SU-DHL-6 (cell line): ENCODE data around the gene PMEPA1.

Experiments
- H2AFZ ChIP-seq: fragments of 200-600 bp; sonication (generic); 2 replicates; pipeline ENCODE4 v1.6.1; 2014; ENCODE audit warnings: low read depth, mild to moderate bottlenecking, moderate library complexity, mixed read lengths, antibody characterized with exemption, low read length; ENCODE audit not compliant: severe bottlenecking
- H3F3A ChIP-seq: fragments of 200-600 bp; shearing (Covaris generic); 2 replicates; pipeline ENCODE4 v1.6.0; 2016; ENCODE audit warnings: antibody characterized with exemption, mild to moderate bottlenecking; ENCODE audit not compliant: insufficient read depth
- H3K27ac ChIP-seq: fragments of 200-600 bp; sonication (generic); 2 replicates; pipeline ENCODE4 v1.5.1; 2016; ENCODE audit warnings: low read depth, mild to moderate bottlenecking, low read length, moderate library complexity, mixed read lengths
- H3K27me3 ChIP-seq: fragments of 200-600 bp; sonication (generic), shearing (Covaris generic); 2 replicates; pipeline ENCODE4 v1.6.0; 2014; ENCODE audit warnings: mild to moderate bottlenecking, low read length
- H3K36me3 ChIP-seq: fragments of 200-600 bp; sonication (generic); 2 replicates; pipeline ENCODE4 v1.6.1; 2014; ENCODE audit warnings: mild to moderate bottlenecking, low read length, mixed read lengths
- H3K4me2 ChIP-seq: fragments of 300-600, 200-600 bp; shearing (Covaris generic), sonication (generic); 2 replicates; pipeline ENCODE4 v1.6.0; 2014; ENCODE audit warnings: low read length, low read depth, mild to moderate bottlenecking; ENCODE audit not compliant: poor library complexity, severe bottlenecking
- H3K4me3 ChIP-seq: fragments of 200-600 bp; sonication (generic); 2 replicates; pipeline ENCODE4 v1.5.1; 2014; ENCODE audit warnings: antibody characterized with exemption, low read length, mild to moderate bottlenecking, mixed read lengths; ENCODE audit not compliant: insufficient read depth, poor library complexity, severe bottlenecking
- H3K79me2 ChIP-seq: fragments of 200-600 bp; sonication (generic); 2 replicates; pipeline ENCODE4 v1.6.1; 2014; ENCODE audit warnings: mild to moderate bottlenecking, low read length, moderate library complexity; ENCODE audit not compliant: insufficient read depth
- H3K9ac ChIP-seq: fragments of 200-600 bp; sonication (generic); 2 replicates; pipeline ENCODE4 v1.7.0; 2014; ENCODE audit warnings: mild to moderate bottlenecking, low read length
- H3K9me2 ChIP-seq: fragments of 200-600 bp; sonication (generic); replicated peaks from 2 replicates; pipeline ENCODE4 v1.6.1; 2014; ENCODE audit warnings: low read length; ENCODE audit not compliant: insufficient read depth
- H3K9me3 ChIP-seq: fragments of 200-600 bp; sonication (generic); 2 replicates; pipeline ENCODE4 v1.6.1; 2014; ENCODE audit warnings: low read length, mixed read lengths; ENCODE audit not compliant: insufficient read depth
- H4K20me1 ChIP-seq: fragments of 200-600 bp; sonication (generic); 2 replicates; pipeline ENCODE4 v1.6.1; 2014; ENCODE audit warnings: low read depth, mild to moderate bottlenecking, antibody characterized with exemption, low read length, moderate library complexity, mixed read lengths
- CTCF ChIP-seq: fragments of 200-600 bp; sonication (generic); IDR thresholded peaks from one replicate; pipeline ENCODE4 v1.5.1; 2017; ENCODE audit warnings: antibody characterized with exemption, mild to moderate bottlenecking, low read length, moderate library complexity; ENCODE audit not compliant: insufficient read depth, poor library complexity, severe bottlenecking
- EZH2phosphoT487 ChIP-seq: fragments of 200-600 bp; sonication (generic), shearing (Covaris generic); conservative IDR thresholded peaks from 2 replicates; pipeline ENCODE4 v1.6.1; 2018; ENCODE audit warnings: mild to moderate bottlenecking, antibody characterized with exemption, low read length, moderate library complexity, mixed read lengths

PMEPA1 gene

DNA sequence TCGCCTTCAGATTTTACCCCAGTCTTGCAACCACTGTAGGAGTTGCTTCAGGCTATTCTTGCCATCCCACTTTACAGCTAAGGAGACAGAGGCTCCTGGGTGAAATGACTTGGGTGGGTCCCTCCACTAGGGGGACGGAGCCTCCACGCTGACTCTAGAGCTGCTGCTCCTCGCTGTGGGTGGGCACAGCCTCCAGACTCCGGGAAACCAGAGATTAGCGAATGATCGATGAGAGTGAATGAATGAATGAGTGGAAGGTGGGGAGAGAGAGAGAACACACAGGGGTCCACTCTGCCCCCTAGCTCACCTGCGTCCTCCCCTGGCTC is 100.0 kb downstream of the PMEPA1 start:
- TF ChIP-seq EZH2phosphoT487 (no peak), CTCF (no peak)
- no peaks in the 10 kb centered on the region for H4K20me1 ChIP-seq
- H3K4me3 ChIP-seq, result no peak overlapping the region
- no peaks in the 10 kb centered on the region for H3K27me3 ChIP-seq
- H3K4me2 ChIP-seq, result no peak overlapping the region
- no peaks in the 10 kb centered on the region for H3F3A ChIP-seq
- no peaks in the 10 kb centered on the region for H3K9me3 ChIP-seq
- H3K27ac ChIP-seq, result no peak overlapping the region
- no peaks in the 10 kb centered on the region for H3K79me2 ChIP-seq
- no peak overlapping the region for H2AFZ ChIP-seq
- no peak overlapping the region for H3K9ac ChIP-seq
- H3K9me2 ChIP-seq, result no peaks in the 10 kb centered on the region
- no peaks in the 10 kb centered on the region for H3K36me3 ChIP-seq

DNA sequence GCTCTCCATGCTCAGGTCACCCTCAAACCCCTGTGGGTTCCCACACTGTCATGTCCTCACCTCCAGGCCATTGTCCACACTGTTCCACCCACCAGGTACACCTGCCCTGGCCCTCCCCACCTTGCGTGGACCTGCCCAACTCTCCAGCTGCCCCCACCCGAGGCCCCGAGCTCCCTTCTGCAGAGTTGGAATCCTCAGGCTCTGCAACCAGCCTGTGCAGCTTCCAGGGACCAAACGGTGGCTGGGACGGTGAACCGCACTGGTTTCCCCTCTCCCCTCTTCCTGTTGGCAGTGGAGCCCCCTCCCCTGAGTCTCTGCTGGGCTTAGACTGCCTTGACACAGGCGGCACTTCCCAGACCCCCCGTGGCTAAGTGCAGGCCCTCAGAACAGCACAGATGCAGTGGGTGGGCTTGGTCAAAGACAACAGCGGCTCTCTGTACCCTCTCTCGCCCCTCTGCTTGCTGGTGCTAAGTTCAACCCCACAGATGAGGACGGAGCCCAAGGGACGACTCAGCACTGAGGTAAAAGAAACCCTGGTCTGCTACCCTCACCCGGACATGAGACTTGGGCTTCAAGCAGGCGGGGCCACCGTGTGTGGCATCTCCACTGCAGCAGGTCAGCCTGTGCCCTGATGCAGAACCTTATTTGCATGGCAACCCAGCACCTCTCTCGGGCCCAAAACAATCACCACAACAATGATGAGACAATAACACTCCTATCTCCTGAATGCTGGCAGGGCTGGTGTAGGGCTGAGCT is 100.6 kb downstream of the PMEPA1 start:
- H3K27ac ChIP-seq, result no peak overlapping the region
- no peaks in the 10 kb centered on the region for H3K27me3 ChIP-seq
- H2AFZ ChIP-seq, result no peak overlapping the region
- H3K9ac ChIP-seq, result no peak overlapping the region
- no peaks in the 10 kb centered on the region for H3K79me2 ChIP-seq
- H3K4me2 ChIP-seq, result no peak overlapping the region
- TF ChIP-seq CTCF, result no peak
- TF ChIP-seq EZH2phosphoT487, result no peak
- no peaks in the 10 kb centered on the region for H3F3A ChIP-seq
- no peaks in the 10 kb centered on the region for H3K9me2 ChIP-seq
- no peaks in the 10 kb centered on the region for H3K36me3 ChIP-seq
- no peaks in the 10 kb centered on the region for H3K9me3 ChIP-seq
- no peak overlapping the region for H3K4me3 ChIP-seq
- H4K20me1 ChIP-seq, result no peaks in the 10 kb centered on the region

GRCh38 chr20:57608516-57608915 is 101.3 kb downstream of the PMEPA1 start:
- H3K4me3 ChIP-seq, result no peak overlapping the region
- H3K79me2 ChIP-seq, result no peaks in the 10 kb centered on the region
- H2AFZ ChIP-seq, result no peak overlapping the region
- H3K9ac ChIP-seq, result no peak overlapping the region
- no peaks in the 10 kb centered on the region for H3K9me3 ChIP-seq
- H3K4me2 ChIP-seq, result no peak overlapping the region
- no peaks in the 10 kb centered on the region for H3K36me3 ChIP-seq
- TF ChIP-seq CTCF (no peak), EZH2phosphoT487 (no peak)
- H3K27ac ChIP-seq, result no peak overlapping the region
- H3K9me2 ChIP-seq, result no peaks in the 10 kb centered on the region
- no peaks in the 10 kb centered on the region for H4K20me1 ChIP-seq
- H3F3A ChIP-seq, result no peaks in the 10 kb centered on the region
- H3K27me3 ChIP-seq, result no peaks in the 10 kb centered on the region
